C4-2B (cell line): ENCODE data around the gene BLCAP.

Source experiments
- ZFX ChIP-seq: fragments of 450-650 bp; IDR thresholded peaks from 2 replicates; pipeline ENCODE4 v1.6.1; 2017
- TF ChIP-seq, protein P1 (sequence below): fragments of 450-650 bp; conservative IDR thresholded peaks from 2 replicates; pipeline ENCODE4 v1.5.1; 2017; ENCODE audit warnings: mild to moderate bottlenecking

- TF ChIP-seq, protein P1, sequence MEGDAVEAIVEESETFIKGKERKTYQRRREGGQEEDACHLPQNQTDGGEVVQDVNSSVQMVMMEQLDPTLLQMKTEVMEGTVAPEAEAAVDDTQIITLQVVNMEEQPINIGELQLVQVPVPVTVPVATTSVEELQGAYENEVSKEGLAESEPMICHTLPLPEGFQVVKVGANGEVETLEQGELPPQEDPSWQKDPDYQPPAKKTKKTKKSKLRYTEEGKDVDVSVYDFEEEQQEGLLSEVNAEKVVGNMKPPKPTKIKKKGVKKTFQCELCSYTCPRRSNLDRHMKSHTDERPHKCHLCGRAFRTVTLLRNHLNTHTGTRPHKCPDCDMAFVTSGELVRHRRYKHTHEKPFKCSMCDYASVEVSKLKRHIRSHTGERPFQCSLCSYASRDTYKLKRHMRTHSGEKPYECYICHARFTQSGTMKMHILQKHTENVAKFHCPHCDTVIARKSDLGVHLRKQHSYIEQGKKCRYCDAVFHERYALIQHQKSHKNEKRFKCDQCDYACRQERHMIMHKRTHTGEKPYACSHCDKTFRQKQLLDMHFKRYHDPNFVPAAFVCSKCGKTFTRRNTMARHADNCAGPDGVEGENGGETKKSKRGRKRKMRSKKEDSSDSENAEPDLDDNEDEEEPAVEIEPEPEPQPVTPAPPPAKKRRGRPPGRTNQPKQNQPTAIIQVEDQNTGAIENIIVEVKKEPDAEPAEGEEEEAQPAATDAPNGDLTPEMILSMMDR, result no peak
- no peak for TF ChIP-seq ZFX
These were observed 29.5 kb downstream of the BLCAP start for GRCh38 chr20:37498066-37498665.
